ENCODE data around the gene GABPB1.

GRCh38 chr15:50321680-50322210 is 33.3 kb downstream of the GABPB1 start:
- TF ChIP-seq, protein P1, sequence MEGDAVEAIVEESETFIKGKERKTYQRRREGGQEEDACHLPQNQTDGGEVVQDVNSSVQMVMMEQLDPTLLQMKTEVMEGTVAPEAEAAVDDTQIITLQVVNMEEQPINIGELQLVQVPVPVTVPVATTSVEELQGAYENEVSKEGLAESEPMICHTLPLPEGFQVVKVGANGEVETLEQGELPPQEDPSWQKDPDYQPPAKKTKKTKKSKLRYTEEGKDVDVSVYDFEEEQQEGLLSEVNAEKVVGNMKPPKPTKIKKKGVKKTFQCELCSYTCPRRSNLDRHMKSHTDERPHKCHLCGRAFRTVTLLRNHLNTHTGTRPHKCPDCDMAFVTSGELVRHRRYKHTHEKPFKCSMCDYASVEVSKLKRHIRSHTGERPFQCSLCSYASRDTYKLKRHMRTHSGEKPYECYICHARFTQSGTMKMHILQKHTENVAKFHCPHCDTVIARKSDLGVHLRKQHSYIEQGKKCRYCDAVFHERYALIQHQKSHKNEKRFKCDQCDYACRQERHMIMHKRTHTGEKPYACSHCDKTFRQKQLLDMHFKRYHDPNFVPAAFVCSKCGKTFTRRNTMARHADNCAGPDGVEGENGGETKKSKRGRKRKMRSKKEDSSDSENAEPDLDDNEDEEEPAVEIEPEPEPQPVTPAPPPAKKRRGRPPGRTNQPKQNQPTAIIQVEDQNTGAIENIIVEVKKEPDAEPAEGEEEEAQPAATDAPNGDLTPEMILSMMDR (IDR thresholded peaks at IDR 0.05) = no peak
- no peak for TF ChIP-seq POLR2A (IDR thresholded peaks at IDR 0.05)
